Peyer's patch (tissue), 4 donors: ENCODE data around the gene TRAPPC4.

ENCODE experiments used
- CTCF ChIP-seq, 6 experiments: fragments of 450-650 bp in 4 of 6; fragments of 200-600 bp in 2 of 6; sonication (generic) in 1 of 6; IDR thresholded peaks; one replicate each; pipeline ENCODE4 v1.5.1; 2017 to 2019; ENCODE audit warnings: antibody characterized with exemption in 6 of 6, mild to moderate bottlenecking in 3 of 6, moderate library complexity in 1 of 6
- POLR2A ChIP-seq, 2 donors: fragments of 450-650 bp; IDR thresholded peaks; one replicate each; pipeline ENCODE4 v1.5.1; 2017; ENCODE audit warnings: antibody characterized with exemption in 2 of 2, mild to moderate bottlenecking in 2 of 2, moderate library complexity in 2 of 2

GRCh38 chr11:119030329-119031047 is 11.9 kb downstream of the TRAPPC4 start, which contains the start of gene SLC37A4:
- TF ChIP-seq CTCF (IDR thresholded peaks at IDR 0.05), result peak in 4 of 6 experiments; percentile 95 to 99 (median 97)
- peak; percentile 51 to 85 for TF ChIP-seq POLR2A (IDR thresholded peaks at IDR 0.05)
